ENCODE measurements around the gene TMBIM1.

- TF ChIP-seq, protein P1, sequence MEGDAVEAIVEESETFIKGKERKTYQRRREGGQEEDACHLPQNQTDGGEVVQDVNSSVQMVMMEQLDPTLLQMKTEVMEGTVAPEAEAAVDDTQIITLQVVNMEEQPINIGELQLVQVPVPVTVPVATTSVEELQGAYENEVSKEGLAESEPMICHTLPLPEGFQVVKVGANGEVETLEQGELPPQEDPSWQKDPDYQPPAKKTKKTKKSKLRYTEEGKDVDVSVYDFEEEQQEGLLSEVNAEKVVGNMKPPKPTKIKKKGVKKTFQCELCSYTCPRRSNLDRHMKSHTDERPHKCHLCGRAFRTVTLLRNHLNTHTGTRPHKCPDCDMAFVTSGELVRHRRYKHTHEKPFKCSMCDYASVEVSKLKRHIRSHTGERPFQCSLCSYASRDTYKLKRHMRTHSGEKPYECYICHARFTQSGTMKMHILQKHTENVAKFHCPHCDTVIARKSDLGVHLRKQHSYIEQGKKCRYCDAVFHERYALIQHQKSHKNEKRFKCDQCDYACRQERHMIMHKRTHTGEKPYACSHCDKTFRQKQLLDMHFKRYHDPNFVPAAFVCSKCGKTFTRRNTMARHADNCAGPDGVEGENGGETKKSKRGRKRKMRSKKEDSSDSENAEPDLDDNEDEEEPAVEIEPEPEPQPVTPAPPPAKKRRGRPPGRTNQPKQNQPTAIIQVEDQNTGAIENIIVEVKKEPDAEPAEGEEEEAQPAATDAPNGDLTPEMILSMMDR (IDR thresholded peaks at IDR 0.05) = no peak
- no peak for TF ChIP-seq POLR2AphosphoS5 (IDR thresholded peaks at IDR 0.05)
- no peak for TF ChIP-seq POLR2A (IDR thresholded peaks at IDR 0.05)
Observed at GRCh38 chr2:218332288-218332687, 40.0 kb upstream of the TMBIM1 start.

Data from breast epithelium (tissue), 3 donors.